HL-60 (cell line): ENCODE data around the gene FUT1.

ENCODE experiments used
- CTCF ChIP-seq: IDR thresholded peaks from one replicate; pipeline ENCODE4 v1.5.1; 2011; ENCODE audit warnings: low read length, control low read depth, inconsistent platforms; ENCODE audit not compliant: insufficient read depth
- GABPA ChIP-seq: IDR thresholded peaks from 2 replicates; pipeline ENCODE4 v1.6.1; 2012; ENCODE audit warnings: low read depth
- POLR2AphosphoS5 ChIP-seq: IDR thresholded peaks from 2 replicates; pipeline ENCODE4 v1.6.1; 2012; ENCODE audit warnings: low read depth

DNA sequence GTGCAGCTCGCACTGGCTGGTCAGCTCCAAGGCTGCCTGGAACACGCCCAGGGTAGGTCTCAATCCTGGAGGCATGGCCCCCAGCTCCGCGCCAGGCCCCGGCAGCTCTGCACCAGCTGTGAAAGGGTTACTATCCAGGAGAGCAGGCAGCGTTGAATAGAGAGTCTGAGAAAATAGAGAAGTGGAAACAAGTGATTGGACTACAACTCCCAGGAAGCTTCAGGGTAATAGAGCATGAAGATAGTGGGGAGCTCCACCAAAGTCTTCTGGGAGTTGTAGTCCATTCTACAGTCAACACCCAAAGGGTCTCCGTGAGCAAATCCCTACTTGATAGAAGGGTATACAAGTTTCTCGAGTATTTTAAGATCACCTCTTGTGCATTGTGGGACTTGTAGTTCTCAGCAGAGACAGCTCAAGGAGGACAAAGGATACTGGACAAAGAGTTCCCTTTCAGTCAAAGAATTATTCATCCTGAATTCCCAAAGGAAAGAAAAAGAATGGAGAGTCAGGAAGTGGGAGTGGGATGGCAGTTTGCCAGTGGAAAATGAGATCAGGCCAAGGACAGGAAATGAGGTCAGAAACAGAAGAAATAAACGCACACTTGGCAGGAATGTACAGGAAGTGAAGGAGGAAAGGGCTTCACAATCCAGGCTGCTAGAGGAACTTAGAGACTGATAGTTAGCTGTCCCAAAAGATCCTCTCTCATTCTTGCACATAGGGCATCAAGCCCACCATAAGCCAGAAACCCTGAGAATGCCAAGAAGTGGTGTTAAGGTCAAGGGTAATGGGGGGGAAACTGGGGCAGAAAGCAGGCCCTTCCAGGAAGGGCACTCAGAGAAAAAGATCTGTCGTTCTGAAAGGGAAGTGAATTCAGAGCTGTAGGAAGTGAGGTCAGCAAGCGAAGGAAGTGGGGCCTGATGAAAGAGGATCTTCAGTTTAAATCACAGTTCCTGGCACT, 27.4 kb downstream of the FUT1 start:
- TF ChIP-seq CTCF: no peak
- TF ChIP-seq POLR2AphosphoS5: no peak
- TF ChIP-seq GABPA: peak; percentile 54
